A673 (cell line): ENCODE results near the gene STIMATE.

Source experiments
- CTCF ChIP-seq: fragments of 300-800, 200-600 bp; sonication (generic); conservative IDR thresholded peaks from 2 replicates; pipeline ENCODE4 v1.5.1; 2017; ENCODE audit warnings: low read depth, mild to moderate bottlenecking, antibody characterized with exemption, low read length, moderate library complexity, mixed read lengths
- EZH2 ChIP-seq: fragments of 200-600 bp; sonication (generic); IDR thresholded peaks from 2 replicates; pipeline ENCODE4 v1.6.1; 2017; ENCODE audit warnings: borderline replicate concordance, low read depth, mild to moderate bottlenecking, mixed read lengths, antibody characterized with exemption, low read length; ENCODE audit not compliant: poor library complexity, severe bottlenecking

- no peak for TF ChIP-seq EZH2
- no peak for TF ChIP-seq CTCF
Measured at GRCh38 chr3:52886049-52886730, 11.2 kb downstream of the STIMATE start.
